Epithelial cell of umbilical artery (primary cell): ENCODE measurements around the gene NSUN6. TPM values are rescaled to one million over a fixed set of nuclear protein-coding genes. Genes with fewer than 3 reads are reported as not detected.

Experiments
- total RNA-seq: library from RNA; depleted of rRNA; stranded (reverse); fragments of >200 nt; gene quantifications from 2 replicates; pipeline ENCODE4 v1.2.3, GENCODE V29; 2014

The NSUN6 gene
- total RNA-seq: 4.9 and 6.5 TPM in 2 replicates

GRCh38 chr10:18651324-18652007, at the start of gene NSUN6:
Gene NSUN6, minus strand, starts transcription at chr10:18651587. Its CDS starts 384 bp downstream, at chr10:18651203.

DNA sequence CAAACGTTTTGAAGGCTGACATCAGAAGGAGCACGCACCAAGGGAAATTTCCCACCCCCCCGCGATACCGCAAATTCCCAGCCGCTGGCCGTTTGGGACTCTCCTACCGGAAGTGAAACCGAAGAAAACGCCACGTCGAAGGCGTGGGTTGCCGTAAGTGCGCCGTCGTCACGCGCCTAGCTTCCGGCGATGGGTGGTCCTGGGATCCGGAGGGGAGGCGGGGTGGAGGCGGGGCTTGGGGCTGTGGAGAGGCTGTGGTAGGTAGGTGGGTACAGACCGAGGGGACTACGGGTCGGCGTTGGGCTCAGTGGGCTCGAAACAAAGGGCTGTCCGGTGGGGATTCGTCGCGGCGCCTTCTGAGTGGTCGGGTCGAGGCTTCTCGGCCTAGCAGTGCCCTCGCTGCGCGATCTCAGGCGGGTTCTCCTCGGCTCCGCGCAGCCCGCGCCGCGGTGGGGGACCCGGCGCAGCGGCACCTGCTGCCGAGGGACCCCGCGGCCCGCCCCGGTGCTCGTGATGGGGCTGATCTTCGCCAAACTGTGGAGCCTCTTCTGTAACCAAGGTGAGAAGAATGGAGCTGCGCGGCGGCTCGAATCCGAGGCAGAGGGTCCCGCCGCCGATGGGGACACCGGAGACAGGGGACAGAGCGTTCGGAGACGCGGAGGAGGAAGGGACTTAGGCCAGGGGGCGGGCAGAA, 7.9 kb upstream of the NSUN6 start, which contains the start of gene ARL5B:
Gene ARL5B (plus strand): TSS at position 307 of the 694 bp plus-strand sequence. CDS start 207 bp downstream, at position 514.

Other genes starting within 250 kb of the NSUN6 start
- gene ARL5B, start 7.8 kb upstream of the NSUN6 start, total RNA-seq: 26.0 and 31.6 TPM in 2 replicates